MM.1S (cell line): ENCODE measurements around the gene EEA1.
A peak's percentile ranks its signal among the peaks of the same experiment; 100 is the strongest.

Source experiments
- DNase-seq: peaks from one replicate; pipeline ENCODE4 v3.0.0-alpha.2; 2015
- H2AFZ ChIP-seq: fragments of 300-600 bp; sonication (generic); 2 replicates; pipeline ENCODE4 v1.6.0; 2016; ENCODE audit warnings: antibody characterized with exemption, low read length
- H3F3A ChIP-seq: fragments of 300-600 bp; sonication (generic); 2 replicates; pipeline ENCODE4 v1.6.1; 2016; ENCODE audit warnings: mild to moderate bottlenecking, antibody characterized with exemption, low read length, moderate library complexity, mixed read lengths; ENCODE audit not compliant: insufficient read depth
- H3K27ac ChIP-seq: fragments of 300-600 bp; sonication (generic); 2 replicates; pipeline ENCODE4 v1.5.1; 2016; ENCODE audit warnings: mild to moderate bottlenecking, low read length
- H3K27me3 ChIP-seq: fragments of 300-600 bp; sonication (generic); replicated peaks from 2 replicates; pipeline ENCODE4 v1.6.0; 2016; ENCODE audit warnings: low read length; ENCODE audit not compliant: insufficient read depth
- H3K36me3 ChIP-seq: fragments of 300-600 bp; sonication (generic); replicated peaks from 2 replicates; pipeline ENCODE4 v1.6.1; 2016; ENCODE audit warnings: mild to moderate bottlenecking, low read length, mixed read lengths; ENCODE audit not compliant: insufficient read depth
- H3K4me1 ChIP-seq: fragments of 300-600 bp; sonication (generic); 2 replicates; pipeline ENCODE4 v1.6.1; 2016; ENCODE audit warnings: low read length, mixed read lengths
- H3K4me2 ChIP-seq: fragments of 300-600 bp; sonication (generic); 2 replicates; pipeline ENCODE4 v1.6.0; 2016; ENCODE audit warnings: low read depth, low read length
- H3K4me3 ChIP-seq: fragments of 300-600 bp; sonication (generic); 2 replicates; pipeline ENCODE4 v1.5.1; 2016; ENCODE audit warnings: low read length, mixed read lengths
- H3K79me2 ChIP-seq: fragments of 300-600 bp; sonication (generic); 2 replicates; pipeline ENCODE4 v1.6.1; 2016; ENCODE audit warnings: mixed run types, low read length, mixed read lengths
- H3K9ac ChIP-seq: fragments of 300-600 bp; sonication (generic); 2 replicates; pipeline ENCODE4 v1.6.1; 2016; ENCODE audit warnings: low read length, mixed read lengths
- H3K9me2 ChIP-seq: fragments of 300-600 bp; sonication (generic); replicated peaks from 2 replicates; pipeline ENCODE4 v1.6.1; 2016; ENCODE audit warnings: mild to moderate bottlenecking, low read length, mixed read lengths; ENCODE audit not compliant: insufficient read depth
- H3K9me3 ChIP-seq: fragments of 300-600 bp; sonication (generic); replicated peaks from 2 replicates; pipeline ENCODE4 v1.6.1; 2016; ENCODE audit warnings: mild to moderate bottlenecking, low read length, mixed read lengths; ENCODE audit not compliant: insufficient read depth
- H4K20me1 ChIP-seq: fragments of 300-600 bp; sonication (generic); 2 replicates; pipeline ENCODE4 v1.6.1; 2016; ENCODE audit warnings: mild to moderate bottlenecking, low read length, moderate library complexity, mixed read lengths; ENCODE audit not compliant: insufficient read depth
- EZH2 ChIP-seq: fragments of 300-600 bp; sonication (generic); optimal IDR thresholded peaks from 2 replicates; pipeline ENCODE3; 2017; ENCODE audit warnings: low read depth, mild to moderate bottlenecking, antibody characterized with exemption, low read length, mixed read lengths
- EZH2phosphoT487 ChIP-seq: fragments of 300-600 bp; sonication (generic); IDR thresholded peaks from 2 replicates; pipeline ENCODE4 v1.6.1; 2018; ENCODE audit warnings: antibody characterized with exemption, low read length
- TF ChIP-seq, protein P1 (sequence below): fragments of 300-600 bp; sonication (generic); IDR thresholded peaks from 2 replicates; pipeline ENCODE4 v1.5.1; 2016; ENCODE audit warnings: antibody characterized with exemption, low read length, mixed read lengths

EEA1 gene

DNA sequence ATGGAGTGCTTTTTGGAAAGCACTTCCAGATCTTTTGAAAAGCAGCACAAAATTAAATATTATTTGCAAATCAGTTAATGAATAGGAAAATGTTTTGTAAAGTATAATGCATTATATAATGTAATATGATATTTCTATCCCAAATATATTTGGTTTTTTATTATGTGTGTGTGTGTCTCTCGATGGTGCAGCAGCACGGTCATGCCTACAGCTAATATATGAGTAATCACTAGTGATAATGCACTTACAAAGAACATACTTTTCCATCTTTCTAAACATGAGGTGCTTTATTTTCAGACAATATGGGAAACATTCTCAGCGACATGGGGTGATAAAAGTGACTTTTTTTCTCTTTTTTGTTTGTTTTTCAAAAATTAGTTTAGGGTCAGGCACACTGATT, 1.3 kb upstream of the EEA1 start:
- Histone ChIP-seq H3K4me3 (peak overlapping the region; percentile 80; the same call in 1 of the 2 replicates), H3K9me2 (no peaks in the 10 kb centered on the region), H3K79me2 (peaks cover 28% of the 10 kb centered on the region), H2AFZ (0 out of 2 replicates have a peak overlapping the region, but pooled peaks have one; percentile 85), H3K9ac (no peak overlapping the region), H3K4me1 (peaks cover 24% of the 10 kb centered on the region), H3F3A (peaks cover 21% of the 10 kb centered on the region), H3K27ac (no peak overlapping the region), H3K9me3 (no peaks in the 10 kb centered on the region), H3K4me2 (peak overlapping the region; percentile 98), H3K27me3 (no peaks in the 10 kb centered on the region), H4K20me1 (peaks cover 16% of the 10 kb centered on the region), H3K36me3 (no peaks in the 10 kb centered on the region)
- TF ChIP-seq, protein P1, sequence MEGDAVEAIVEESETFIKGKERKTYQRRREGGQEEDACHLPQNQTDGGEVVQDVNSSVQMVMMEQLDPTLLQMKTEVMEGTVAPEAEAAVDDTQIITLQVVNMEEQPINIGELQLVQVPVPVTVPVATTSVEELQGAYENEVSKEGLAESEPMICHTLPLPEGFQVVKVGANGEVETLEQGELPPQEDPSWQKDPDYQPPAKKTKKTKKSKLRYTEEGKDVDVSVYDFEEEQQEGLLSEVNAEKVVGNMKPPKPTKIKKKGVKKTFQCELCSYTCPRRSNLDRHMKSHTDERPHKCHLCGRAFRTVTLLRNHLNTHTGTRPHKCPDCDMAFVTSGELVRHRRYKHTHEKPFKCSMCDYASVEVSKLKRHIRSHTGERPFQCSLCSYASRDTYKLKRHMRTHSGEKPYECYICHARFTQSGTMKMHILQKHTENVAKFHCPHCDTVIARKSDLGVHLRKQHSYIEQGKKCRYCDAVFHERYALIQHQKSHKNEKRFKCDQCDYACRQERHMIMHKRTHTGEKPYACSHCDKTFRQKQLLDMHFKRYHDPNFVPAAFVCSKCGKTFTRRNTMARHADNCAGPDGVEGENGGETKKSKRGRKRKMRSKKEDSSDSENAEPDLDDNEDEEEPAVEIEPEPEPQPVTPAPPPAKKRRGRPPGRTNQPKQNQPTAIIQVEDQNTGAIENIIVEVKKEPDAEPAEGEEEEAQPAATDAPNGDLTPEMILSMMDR = no peak
- TF ChIP-seq EZH2 (no peak), EZH2phosphoT487 (no peak)
- no peak for DNase-seq

DNA sequence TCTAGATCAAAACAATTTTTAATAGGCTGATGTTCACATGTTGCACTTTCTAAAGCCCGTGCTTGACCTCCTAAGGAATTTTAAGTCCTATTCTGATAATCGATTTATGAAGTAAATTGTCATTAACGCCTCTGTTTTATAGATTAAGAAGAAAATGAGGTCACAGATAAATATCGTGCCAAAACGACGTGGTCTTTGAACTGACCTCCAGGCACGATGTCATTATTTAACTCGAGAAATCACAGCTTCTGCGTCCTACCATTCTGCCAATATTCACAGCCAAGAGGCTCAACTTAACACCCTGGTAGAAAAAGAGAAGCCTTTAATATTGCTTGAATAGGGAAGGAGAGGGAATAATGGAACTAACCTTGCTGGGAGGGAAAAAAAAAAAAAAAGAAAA, 888 bp upstream of the EEA1 start:
- Histone ChIP-seq H2AFZ (peak overlapping the region; percentile 85), H3K9me2 (no peaks in the 10 kb centered on the region), H3K9ac (peak overlapping the region; percentile 89), H3K4me2 (peak overlapping the region; percentile 98), H3K27ac (peak overlapping the region; percentile 79), H3K27me3 (no peaks in the 10 kb centered on the region), H3K9me3 (no peaks in the 10 kb centered on the region), H3K4me1 (peaks cover 24% of the 10 kb centered on the region), H3K79me2 (peaks cover 32% of the 10 kb centered on the region), H3K4me3 (peak overlapping the region; percentile 80), H3F3A (peaks cover 21% of the 10 kb centered on the region), H3K36me3 (no peaks in the 10 kb centered on the region), H4K20me1 (peaks cover 19% of the 10 kb centered on the region)
- peak; percentile 8 for DNase-seq
- TF ChIP-seq EZH2phosphoT487 (no peak), EZH2 (no peak)
- TF ChIP-seq, protein P1 = no peak

DNA sequence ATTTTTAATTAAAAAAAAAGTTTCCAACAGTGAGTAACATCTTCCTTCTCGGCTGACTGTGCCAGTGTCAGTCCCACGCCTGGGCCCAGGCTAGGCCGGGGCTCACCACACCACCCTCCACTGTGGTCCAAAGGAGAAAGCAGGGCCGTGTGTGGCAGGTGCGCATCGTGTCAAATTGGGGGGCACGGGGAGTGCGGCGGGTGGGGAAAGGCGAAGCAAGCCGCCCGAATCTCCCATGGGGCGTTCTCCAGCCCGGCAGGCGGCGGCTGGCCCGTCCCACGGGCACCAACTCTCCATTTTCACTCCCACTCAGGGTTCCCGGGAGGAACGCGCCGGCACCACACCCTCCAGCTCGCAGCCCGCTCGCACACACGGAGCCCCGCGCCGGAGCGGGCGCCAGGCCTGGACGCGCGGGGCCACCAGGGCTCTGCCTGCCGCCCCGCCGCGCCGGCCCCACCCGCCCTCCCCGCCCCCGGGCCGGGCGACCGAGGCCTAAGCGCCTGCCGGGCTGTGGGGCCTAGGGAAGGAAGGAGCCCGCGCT, 604 bp downstream of the EEA1 start:
- peaks cover 47% of the 10 kb centered on the region for H3K79me2 ChIP-seq
- DNase-seq = no peak
- peak overlapping the region; percentile 72 for H2AFZ ChIP-seq

More for the DNA sequence above, 604 bp downstream of the EEA1 start:
- Histone ChIP-seq H3K27ac (peak overlapping the region; percentile 93), H3K9me2 (no peaks in the 10 kb centered on the region), H4K20me1 (peaks cover 22% of the 10 kb centered on the region), H3F3A (peaks cover 21% of the 10 kb centered on the region), H3K36me3 (no peaks in the 10 kb centered on the region), H3K4me2 (peak overlapping the region; percentile 91), H3K9ac (peak overlapping the region; percentile 90), H3K4me1 (peaks cover 24% of the 10 kb centered on the region), H3K9me3 (no peaks in the 10 kb centered on the region), H3K4me3 (peak overlapping the region; percentile 85), H3K27me3 (no peaks in the 10 kb centered on the region)
- TF ChIP-seq, protein P1 = no peak
- TF ChIP-seq EZH2phosphoT487 (no peak), EZH2 (no peak)
